GM12801 (cell line): ENCODE data around the gene PPDPF.

ENCODE experiments used
- TF ChIP-seq, protein P1 (sequence below): IDR thresholded peaks from one replicate; pipeline ENCODE4 v1.5.1; 2011; ENCODE audit warnings: control low read depth; ENCODE audit not compliant: insufficient read length; ENCODE audit errors: extremely low read depth

The PPDPF gene

DNA sequence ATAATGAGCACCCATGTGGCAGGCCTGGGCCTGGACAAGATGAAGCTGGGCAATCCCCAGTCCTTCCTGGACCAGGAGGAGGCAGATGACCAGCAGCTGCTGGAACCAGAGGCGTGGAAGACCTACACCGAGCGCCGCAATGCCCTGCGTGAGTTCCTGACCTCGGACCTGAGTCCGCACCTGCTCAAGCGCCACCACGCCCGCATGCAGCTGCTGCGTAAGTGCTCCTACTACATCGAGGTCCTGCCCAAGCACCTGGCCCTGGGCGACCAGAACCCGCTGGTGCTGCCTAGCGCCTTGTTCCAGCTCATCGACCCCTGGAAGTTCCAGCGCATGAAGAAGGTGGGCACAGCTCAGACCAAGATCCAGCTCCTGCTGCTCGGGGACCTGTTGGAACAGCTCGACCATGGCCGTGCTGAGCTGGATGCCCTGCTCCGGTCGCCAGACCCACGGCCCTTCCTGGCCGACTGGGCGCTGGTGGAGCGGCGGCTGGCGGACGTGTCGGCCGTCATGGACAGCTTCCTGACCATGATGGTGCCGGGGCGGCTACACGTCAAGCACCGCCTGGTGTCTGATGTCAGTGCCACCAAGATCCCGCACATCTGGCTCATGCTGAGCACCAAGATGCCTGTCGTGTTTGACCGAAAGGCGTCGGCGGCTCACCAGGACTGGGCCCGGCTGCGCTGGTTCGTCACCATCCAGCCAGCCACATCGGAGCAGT, 35.3 kb downstream of the PPDPF start:
- TF ChIP-seq, protein P1, sequence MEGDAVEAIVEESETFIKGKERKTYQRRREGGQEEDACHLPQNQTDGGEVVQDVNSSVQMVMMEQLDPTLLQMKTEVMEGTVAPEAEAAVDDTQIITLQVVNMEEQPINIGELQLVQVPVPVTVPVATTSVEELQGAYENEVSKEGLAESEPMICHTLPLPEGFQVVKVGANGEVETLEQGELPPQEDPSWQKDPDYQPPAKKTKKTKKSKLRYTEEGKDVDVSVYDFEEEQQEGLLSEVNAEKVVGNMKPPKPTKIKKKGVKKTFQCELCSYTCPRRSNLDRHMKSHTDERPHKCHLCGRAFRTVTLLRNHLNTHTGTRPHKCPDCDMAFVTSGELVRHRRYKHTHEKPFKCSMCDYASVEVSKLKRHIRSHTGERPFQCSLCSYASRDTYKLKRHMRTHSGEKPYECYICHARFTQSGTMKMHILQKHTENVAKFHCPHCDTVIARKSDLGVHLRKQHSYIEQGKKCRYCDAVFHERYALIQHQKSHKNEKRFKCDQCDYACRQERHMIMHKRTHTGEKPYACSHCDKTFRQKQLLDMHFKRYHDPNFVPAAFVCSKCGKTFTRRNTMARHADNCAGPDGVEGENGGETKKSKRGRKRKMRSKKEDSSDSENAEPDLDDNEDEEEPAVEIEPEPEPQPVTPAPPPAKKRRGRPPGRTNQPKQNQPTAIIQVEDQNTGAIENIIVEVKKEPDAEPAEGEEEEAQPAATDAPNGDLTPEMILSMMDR: no peak

DNA sequence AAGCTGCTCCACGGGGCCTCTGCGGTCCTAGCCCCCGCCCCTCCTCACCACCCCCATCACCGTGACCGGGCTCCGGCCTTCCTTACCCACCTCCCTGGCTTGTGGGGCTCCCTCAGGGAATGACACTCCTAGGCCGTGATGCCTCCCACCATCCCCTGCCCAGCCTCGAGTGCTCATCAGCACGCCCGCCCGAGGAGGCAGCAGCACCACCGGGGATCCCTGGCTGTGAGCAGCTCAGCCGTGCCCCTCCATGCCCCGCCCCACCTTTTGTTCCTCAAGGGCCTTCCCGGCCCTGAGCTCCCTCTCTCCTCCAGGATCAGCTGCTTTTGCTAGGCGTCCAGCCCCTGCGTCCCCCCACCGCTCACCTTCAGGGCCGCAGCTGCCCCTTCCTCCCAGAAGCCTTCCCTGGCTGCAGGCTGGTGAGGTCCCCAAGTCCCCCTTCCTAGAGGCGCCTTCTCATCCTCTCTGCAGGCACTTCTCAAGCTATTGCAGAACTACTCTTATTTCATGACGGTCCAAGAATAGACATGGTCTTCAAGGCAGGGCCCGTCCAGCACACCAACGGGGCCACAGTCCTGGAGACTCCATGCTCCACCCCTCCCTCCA, 36.4 kb downstream of the PPDPF start:
- TF ChIP-seq, protein P1: no peak

DNA sequence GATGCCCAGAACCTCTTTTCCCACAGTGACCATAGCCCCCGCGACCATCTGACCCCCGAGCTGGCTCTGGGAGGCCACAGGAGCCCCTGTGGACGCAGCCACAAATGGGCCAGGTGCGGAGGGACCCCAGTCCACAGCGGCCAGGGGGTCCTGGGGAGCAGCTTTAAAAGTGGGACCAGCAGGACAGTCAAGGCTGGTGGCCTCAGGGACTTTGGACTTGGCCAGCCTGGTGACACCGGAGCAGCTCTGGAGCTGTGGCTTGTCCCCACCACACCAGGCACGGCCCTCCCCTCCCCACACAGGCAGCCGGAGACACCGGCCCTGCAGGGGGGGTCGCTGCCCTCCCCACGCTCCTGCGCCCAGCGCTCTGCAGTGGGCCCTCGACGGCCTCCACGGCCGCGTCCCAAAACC, 36.9 kb downstream of the PPDPF start:
- TF ChIP-seq, protein P1: no peak

DNA sequence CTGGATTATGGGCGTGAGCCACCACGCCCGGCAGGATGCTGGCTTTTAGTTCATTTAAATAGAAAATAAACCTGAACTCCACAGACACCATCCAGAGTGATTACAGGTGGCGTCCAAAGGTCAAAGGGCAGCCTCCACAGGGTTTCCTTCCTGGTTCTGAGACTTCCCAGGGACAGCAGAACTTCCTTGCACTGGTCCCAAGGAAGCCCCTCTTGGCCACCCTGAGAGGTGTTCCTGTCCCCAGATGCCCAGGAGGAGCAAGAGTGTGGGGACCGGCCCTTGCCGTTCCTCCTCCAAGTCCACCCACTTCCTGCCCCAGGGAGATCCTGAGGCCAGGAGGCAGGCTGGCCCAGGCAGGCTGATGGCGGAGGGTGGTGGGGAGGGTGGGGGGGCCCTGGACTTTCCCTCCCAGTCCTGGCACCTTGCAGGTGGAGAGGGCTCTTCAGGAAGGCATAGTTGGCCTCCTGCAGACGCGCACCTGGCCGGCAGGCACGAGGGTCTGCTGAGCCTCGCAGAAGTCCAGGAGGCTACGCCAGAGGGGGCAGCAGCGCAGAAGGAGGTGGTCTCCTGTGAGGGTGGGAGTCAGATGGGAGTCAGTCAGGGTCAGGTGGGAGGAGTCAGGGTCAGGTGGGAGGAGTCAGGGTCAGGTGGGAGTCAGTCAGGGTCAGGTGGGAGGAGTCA, 38.4 kb downstream of the PPDPF start:
- TF ChIP-seq, protein P1: no peak

DNA sequence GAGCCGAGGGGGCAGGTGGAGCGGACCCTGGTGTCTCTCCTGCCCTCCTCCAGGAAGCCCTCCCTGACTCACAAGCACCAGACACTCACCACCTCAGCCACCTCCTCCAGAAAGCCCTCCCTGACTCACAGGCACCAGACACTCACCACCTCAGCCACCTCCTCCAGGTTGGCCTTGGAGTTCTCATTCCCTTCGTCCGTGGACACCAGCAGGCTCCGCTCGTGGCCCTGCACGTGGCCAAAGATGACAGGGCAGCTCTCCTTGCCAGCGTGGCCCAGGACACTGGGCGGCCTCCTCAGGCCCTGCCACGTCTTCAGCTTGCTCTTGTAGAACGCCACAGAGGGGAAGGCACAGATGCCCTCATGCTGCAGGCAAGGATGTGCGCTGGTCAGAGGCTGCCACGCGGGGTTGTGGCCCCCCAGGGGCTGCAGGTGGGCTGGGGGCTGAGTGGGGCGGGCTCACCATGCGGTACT, 39.8 kb downstream of the PPDPF start:
- TF ChIP-seq, protein P1: no peak

DNA sequence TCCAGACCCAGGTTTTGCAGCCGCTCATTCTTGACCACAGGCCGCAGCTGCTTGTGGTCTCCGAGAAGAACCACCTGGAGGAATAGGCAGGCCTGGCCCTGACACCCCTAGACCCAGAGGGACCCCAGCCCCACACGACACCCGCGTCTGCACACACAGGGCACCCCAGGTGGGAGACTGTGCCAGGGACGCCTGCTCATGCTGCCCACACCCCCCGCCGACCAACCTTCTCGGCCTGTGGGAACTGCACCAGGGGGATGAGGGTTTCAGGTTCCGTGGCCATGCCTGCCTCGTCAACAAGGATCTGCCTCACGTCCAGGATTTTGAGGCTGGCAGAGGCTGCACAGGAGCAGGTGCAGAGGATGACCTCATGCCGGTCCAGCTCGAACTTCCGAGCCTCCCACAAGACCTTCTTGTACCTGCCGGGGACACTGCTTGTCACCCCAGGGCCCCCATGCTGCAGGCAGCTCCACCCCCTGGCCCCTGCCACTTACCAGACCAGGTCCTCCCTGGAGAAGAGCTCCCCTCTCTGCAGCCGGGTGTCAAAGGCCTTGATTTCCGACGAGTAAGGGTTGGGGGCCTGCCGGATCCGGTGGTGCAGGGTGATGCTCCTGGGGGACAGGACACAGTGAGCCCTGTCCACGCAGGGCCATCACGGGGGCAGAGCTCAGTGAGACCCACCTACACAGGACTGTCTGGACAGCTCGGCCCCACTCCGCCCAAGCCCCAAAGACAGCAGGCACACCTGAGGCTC, 40.5 kb downstream of the PPDPF start:
- TF ChIP-seq, protein P1: no peak

DNA sequence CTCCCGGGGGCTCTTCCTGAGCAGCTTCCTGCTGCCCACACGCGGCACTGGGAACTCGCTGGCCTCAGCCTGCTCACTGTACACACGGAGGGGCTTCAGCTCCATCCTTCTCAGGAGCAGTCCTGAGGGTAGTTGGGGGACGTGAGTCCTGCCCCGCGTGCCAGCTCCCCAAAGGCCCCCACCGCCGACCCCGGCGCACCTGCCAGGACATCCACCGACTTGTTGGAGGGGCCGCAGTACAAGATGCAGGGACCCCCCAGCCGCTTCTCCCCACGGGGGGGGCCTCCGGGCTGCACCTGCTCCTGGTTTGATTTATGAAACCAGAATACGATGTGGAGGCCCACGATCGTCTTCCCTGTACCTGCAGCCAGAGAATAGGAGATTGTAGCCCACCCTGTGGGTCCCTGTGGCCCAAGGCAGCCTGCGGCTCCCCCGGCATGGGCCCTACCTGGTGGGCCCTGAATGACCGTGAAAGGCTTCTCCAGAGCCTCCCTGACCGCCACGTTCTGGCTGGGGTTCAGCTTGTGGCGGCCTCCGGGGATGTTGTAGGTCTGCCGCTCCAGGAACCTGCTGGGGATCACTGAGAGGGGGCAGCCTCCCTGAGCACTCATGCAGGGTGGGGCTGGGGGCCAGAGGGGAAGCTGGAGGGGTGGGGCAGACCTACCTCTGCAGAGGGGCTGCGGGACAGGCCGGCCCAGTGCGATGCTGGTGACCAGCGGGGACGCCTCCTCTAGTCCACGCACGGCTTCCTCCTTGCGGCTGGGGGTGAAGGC, 41.2 kb downstream of the PPDPF start:
- TF ChIP-seq, protein P1: no peak
